HCT116 (cell line): Measurements from ENCODE around the gene FAT2. TPM values are rescaled to one million over a fixed set of nuclear protein-coding genes. Genes with fewer than 3 reads are reported as not detected.

Experiments
- ATAC-seq: fragments of 200-7000 bp; cut with Tn5 transposase; 2 replicates; pipeline ENCODE4 v1.9.1; 2020; ENCODE audit warnings: mild to moderate bottlenecking, moderate library complexity
- BruUV-seq: library from RNA; stranded (reverse); fragments of 400-500 nt; replicated peaks from 2 replicates; lab custom pipeline; 2021; lab: Mats Ljungman, UMichigan
- CTCF ChIA-PET: fragments of 300-600 bp; sonication (Branson Sonifier 250); formaldehyde crosslinking; loops from one replicate; lab custom pipeline; 2021; ENCODE audit warnings: antibody characterized with exemption; lab: Charles Lee
- POLR2A ChIA-PET: fragments of 300-600, 350-600 bp; sonication (Branson Sonifier 250); formaldehyde crosslinking; loops from one replicate; lab custom pipeline; 2021; ENCODE audit warnings: antibody characterized with exemption; lab: Charles Lee
- RAD21 ChIA-PET, 2 experiments: fragments of 300-600 bp; sonication (Branson Sonifier 250); formaldehyde crosslinking; loops; one replicate each; lab custom pipeline; 2023; ENCODE audit warnings: low total read pairs in 2 of 2; ENCODE audit not compliant: uncharacterized antibody in 2 of 2, unreplicated experiment in 2 of 2, low non-redundant PET in 1 of 2; lab: Charles Lee
- DNase-seq: peaks from one replicate; pipeline ENCODE4 v3.0.0-alpha.2; 2010; ENCODE audit warnings: low read depth, low spot score
- H2AFZ ChIP-seq: fragments of 200-600 bp; shearing (Covaris generic), sonication (generic); 2 replicates; pipeline ENCODE4 v1.6.1; 2017; ENCODE audit warnings: low read depth, mixed run types, mixed read lengths, antibody characterized with exemption, low read length; ENCODE audit not compliant: poor library complexity, severe bottlenecking
- H3K27ac ChIP-seq: 2 replicates; pipeline ENCODE4 v1.5.1; 2012; ENCODE audit warnings: low read depth, low read length
- H3K27me3 ChIP-seq: fragments of 200-600 bp; sonication (generic); 2 replicates; pipeline ENCODE4 v1.6.1; 2016; ENCODE audit warnings: mixed run types, low read length, mixed read lengths; ENCODE audit not compliant: insufficient read depth
- H3K36me3 ChIP-seq, 2 experiments: fragments of 200-500 bp in 1 of 2; fragments of 200-600 bp in 1 of 2; sonication (Bioruptor generic) in 1 of 2; sonication (generic) in 1 of 2; 2 replicates each; pipeline versions ENCODE4 v1.5.1 to v1.6.1; 2014 to 2016; ENCODE audit warnings: low read length in 2 of 2, inconsistent platforms in 1 of 2, mixed read lengths in 1 of 2, mixed run types in 1 of 2; ENCODE audit not compliant: insufficient read depth in 2 of 2, control insufficient read depth in 1 of 2
- H3K4me1 ChIP-seq, 2 experiments: fragments of 200-600 bp in 1 of 2; sonication (generic) in 1 of 2; 2 replicates each; pipeline versions ENCODE4 v1.5.1 to v1.6.1; 2012 to 2017; ENCODE audit warnings: low read length in 2 of 2, inconsistent platforms in 1 of 2, mild to moderate bottlenecking in 1 of 2, mixed read lengths in 1 of 2, mixed run types in 1 of 2, moderate library complexity in 1 of 2; ENCODE audit not compliant: insufficient read depth in 2 of 2, control insufficient read depth in 1 of 2
- H3K4me2 ChIP-seq: fragments of 200-600 bp; sonication (generic); 2 replicates; pipeline ENCODE4 v1.6.1; 2017; ENCODE audit warnings: mixed run types, low read length, mixed read lengths
- H3K4me3 ChIP-seq, 2 experiments: fragments of 200-600 bp in 1 of 2; sonication (generic) in 1 of 2; replicated peaks in 1 of 2; 2 replicates each; pipeline ENCODE4 v1.5.1; 2011 to 2016; ENCODE audit warnings: low read length in 2 of 2, control low read depth in 1 of 2, low read depth in 1 of 2, mild to moderate bottlenecking in 1 of 2, mixed read lengths in 1 of 2, mixed run types in 1 of 2
- H3K79me2 ChIP-seq: fragments of 200-600 bp; sonication (generic); 2 replicates; pipeline ENCODE4 v1.6.1; 2017; ENCODE audit warnings: mild to moderate bottlenecking, mixed run types, low read length, moderate library complexity, mixed read lengths; ENCODE audit not compliant: insufficient read depth
- H3K9ac ChIP-seq: fragments of 200-600 bp; sonication (generic); 2 replicates; pipeline ENCODE4 v1.6.1; 2016; ENCODE audit warnings: low read length, mixed read lengths
- H3K9me2 ChIP-seq: fragments of 200-600 bp; sonication (generic), shearing (Covaris generic); 2 replicates; pipeline ENCODE4 v1.6.1; 2017; ENCODE audit warnings: mixed run types, mild to moderate bottlenecking, moderate library complexity; ENCODE audit not compliant: insufficient read depth
- H3K9me3 ChIP-seq, 2 experiments: fragments of 200-500 bp in 1 of 2; fragments of 200-600 bp in 1 of 2; sonication (Bioruptor generic) in 1 of 2; sonication (generic) in 1 of 2; 2 replicates each; pipeline ENCODE4 v1.6.1; 2014 to 2017; ENCODE audit warnings: low read length in 2 of 2, mixed read lengths in 2 of 2, inconsistent platforms in 1 of 2, low read depth in 1 of 2, mild to moderate bottlenecking in 1 of 2, mixed run types in 1 of 2, moderate library complexity in 1 of 2; ENCODE audit not compliant: control insufficient read depth in 1 of 2, insufficient read depth in 1 of 2
- H4K20me1 ChIP-seq: fragments of 200-600 bp; sonication (generic), shearing (Covaris generic); 2 replicates; pipeline ENCODE4 v1.6.1; 2017; ENCODE audit warnings: mixed run types, mild to moderate bottlenecking, moderate library complexity; ENCODE audit not compliant: insufficient read depth
- CBX3 ChIP-seq: IDR thresholded peaks from 2 replicates; pipeline ENCODE4 v1.6.1; 2012; ENCODE audit warnings: low read depth
- ELF1 ChIP-seq: IDR thresholded peaks from 2 replicates; pipeline ENCODE4 v1.6.1; 2012; ENCODE audit warnings: low read depth, borderline replicate concordance
- EZH2 ChIP-seq: fragments of 200-600 bp; sonication (generic); IDR thresholded peaks from 2 replicates; pipeline ENCODE4 v1.6.1; 2017; ENCODE audit warnings: antibody characterized with exemption, mixed run types
- EZH2phosphoT487 ChIP-seq: fragments of 200-600 bp; IDR thresholded peaks from 2 replicates; pipeline ENCODE4 v1.6.1; 2018; ENCODE audit warnings: antibody characterized with exemption, borderline replicate concordance
- JUND ChIP-seq: IDR thresholded peaks from 2 replicates; pipeline ENCODE4 v1.6.1; 2012
- POLR2AphosphoS5 ChIP-seq: IDR thresholded peaks from 2 replicates; pipeline ENCODE4 v1.6.1; 2011; ENCODE audit warnings: mild to moderate bottlenecking, low read depth, low read length, moderate library complexity
- RAD21 ChIP-seq: IDR thresholded peaks from 2 replicates; pipeline ENCODE4 v1.6.1; 2012; ENCODE audit warnings: low read depth, mild to moderate bottlenecking
- REST ChIP-seq: IDR thresholded peaks from 2 replicates; pipeline ENCODE4 v1.6.1; 2012; ENCODE audit warnings: low read depth
- SIN3A ChIP-seq: IDR thresholded peaks from 2 replicates; pipeline ENCODE4 v1.6.1; 2012; ENCODE audit warnings: low read depth
- TCF7L2 ChIP-seq: IDR thresholded peaks from 2 replicates; pipeline ENCODE4 v1.7.0; 2011; ENCODE audit warnings: borderline replicate concordance, inconsistent platforms; ENCODE audit not compliant: insufficient read depth, insufficient read length; ENCODE audit errors: extremely low read depth
- ZBTB33 ChIP-seq: IDR thresholded peaks from 2 replicates; pipeline ENCODE4 v1.6.1; 2011; ENCODE audit warnings: mild to moderate bottlenecking, low read length, moderate library complexity; ENCODE audit not compliant: insufficient replicate concordance; ENCODE audit errors: extremely low read depth
- ZFX ChIP-seq: fragments of 450-650 bp; IDR thresholded peaks from 2 replicates; pipeline ENCODE4 v1.6.1; 2017
- intact Hi-C: fragments of 100-400 bp; cut with micrococcal nuclease; formaldehyde crosslinking; loops from 2 replicates; pipeline ENCODE4 v1.10.0; 2022
- total RNA-seq: library from RNA; stranded (reverse); gene quantifications from one replicate; pipeline ENCODE4 v1.2.1, GENCODE V29; 2021; ENCODE audit not compliant: unreplicated experiment
- TF ChIP-seq, protein P1 (sequence below): IDR thresholded peaks from 2 replicates; pipeline ENCODE4 v1.6.1; 2012
- TF ChIP-seq, protein P2 (sequence below), 3 experiments: fragments of 200-600 bp in 1 of 3; sonication (generic) in 1 of 3; IDR thresholded peaks in 2 of 3; conservative IDR thresholded peaks in 1 of 3; 2 replicates each; pipeline ENCODE4 v1.5.1; 2012 to 2017; ENCODE audit warnings: low read depth in 2 of 3, low read length in 2 of 3, antibody characterized with exemption in 1 of 3, borderline replicate concordance in 1 of 3, control low read depth in 1 of 3, mild to moderate bottlenecking in 1 of 3, mixed read lengths in 1 of 3, mixed run types in 1 of 3, moderate library complexity in 1 of 3; ENCODE audit not compliant: insufficient read depth in 1 of 3

The FAT2 gene
- total RNA-seq, 1 experiment from 2014 or later: 0.05 TPM

GRCh38 chr5:151630088-151630487 is 39.0 kb upstream of the FAT2 start:
- ChIA-PET RAD21 (no interaction called here), POLR2A (no interaction called here), CTCF (no interaction called here)
- no peak for DNase-seq
- BruUV-seq: no TSS peak
- TF ChIP-seq REST (no peak), ZFX (no peak), EZH2phosphoT487 (no peak), SIN3A (no peak), JUND (no peak), CBX3 (no peak), EZH2 (no peak), POLR2AphosphoS5 (no peak), RAD21 (no peak), ZBTB33 (no peak), ELF1 (no peak), TCF7L2 (no peak)
- TF ChIP-seq, protein P1, sequence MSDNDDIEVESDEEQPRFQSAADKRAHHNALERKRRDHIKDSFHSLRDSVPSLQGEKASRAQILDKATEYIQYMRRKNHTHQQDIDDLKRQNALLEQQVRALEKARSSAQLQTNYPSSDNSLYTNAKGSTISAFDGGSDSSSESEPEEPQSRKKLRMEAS: no peak
- TF ChIP-seq, protein P2, sequence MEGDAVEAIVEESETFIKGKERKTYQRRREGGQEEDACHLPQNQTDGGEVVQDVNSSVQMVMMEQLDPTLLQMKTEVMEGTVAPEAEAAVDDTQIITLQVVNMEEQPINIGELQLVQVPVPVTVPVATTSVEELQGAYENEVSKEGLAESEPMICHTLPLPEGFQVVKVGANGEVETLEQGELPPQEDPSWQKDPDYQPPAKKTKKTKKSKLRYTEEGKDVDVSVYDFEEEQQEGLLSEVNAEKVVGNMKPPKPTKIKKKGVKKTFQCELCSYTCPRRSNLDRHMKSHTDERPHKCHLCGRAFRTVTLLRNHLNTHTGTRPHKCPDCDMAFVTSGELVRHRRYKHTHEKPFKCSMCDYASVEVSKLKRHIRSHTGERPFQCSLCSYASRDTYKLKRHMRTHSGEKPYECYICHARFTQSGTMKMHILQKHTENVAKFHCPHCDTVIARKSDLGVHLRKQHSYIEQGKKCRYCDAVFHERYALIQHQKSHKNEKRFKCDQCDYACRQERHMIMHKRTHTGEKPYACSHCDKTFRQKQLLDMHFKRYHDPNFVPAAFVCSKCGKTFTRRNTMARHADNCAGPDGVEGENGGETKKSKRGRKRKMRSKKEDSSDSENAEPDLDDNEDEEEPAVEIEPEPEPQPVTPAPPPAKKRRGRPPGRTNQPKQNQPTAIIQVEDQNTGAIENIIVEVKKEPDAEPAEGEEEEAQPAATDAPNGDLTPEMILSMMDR (IDR thresholded peaks at IDR 0.05 in 2 of 3, conservative IDR thresholded peaks at IDR 0.05 in 1 of 3; ENCODE audit: borderline replicate concordance in 1 of 3, insufficient read depth in 1 of 3, low read depth in 2 of 3, low read length in 2 of 3): no peak
- ATAC-seq: no peak
- Histone ChIP-seq H3K27me3 (0 out of 2 replicates have a peak, but pooled peaks cover 1% of the 10 kb centered on the region), H3K27ac (no peak overlapping the region), H3K79me2 (no peaks in the 10 kb centered on the region), H3K9ac (no peak overlapping the region), H3K9me3 (no peaks in the 10 kb centered on the region), H2AFZ (no peak overlapping the region), H3K9me2 (no peaks in the 10 kb centered on the region), H4K20me1 (no peaks in the 10 kb centered on the region), H3K4me1 (peaks cover 2 to 6% of the 10 kb centered on the region in 2 experiments; a peak in 2 of 4 replicates), H3K4me2 (no peak overlapping the region), H3K4me3 (no peak overlapping the region), H3K36me3 (no peaks in the 10 kb centered on the region)
- intact Hi-C loops: no loop called here
